Stimulated activated CD8-positive, alpha-beta memory T cell treated with anti-CD3 and anti-CD28 coated beads, Interleukin-7, amount 100 ng/mL, for 1 hour (primary cell): Measurements from ENCODE around the gene RBM33.
A peak's percentile ranks its signal among the peaks of the same experiment; 100 is the strongest.

Experiments
- DNase-seq, 2 donors: peaks; one replicate each; pipeline ENCODE4 v3.0.0-alpha.2; 2020; ENCODE audit warnings: low read depth in 2 of 2

The RBM33 gene

GRCh38 chr7:155796381-155797261, 152.2 kb downstream of the RBM33 start:
- DNase-seq, result peak; percentile 23 to 54

- no peak for DNase-seq
These were observed 153.1 kb downstream of the RBM33 start for GRCh38 chr7:155797262-155798250.

- no peak for DNase-seq
These were observed 154.4 kb downstream of the RBM33 start for GRCh38 chr7:155798673-155799439.

GRCh38 chr7:155799514-155799913, 155.1 kb downstream of the RBM33 start:
- DNase-seq, result no peak

GRCh38 chr7:155800301-155800700, 155.8 kb downstream of the RBM33 start:
- no peak for DNase-seq

GRCh38 chr7:155800741-155801267, 156.3 kb downstream of the RBM33 start:
- no peak for DNase-seq

GRCh38 chr7:155802291-155802690, 157.8 kb downstream of the RBM33 start:
- no peak for DNase-seq

GRCh38 chr7:155802906-155803417, 158.5 kb downstream of the RBM33 start:
- no peak for DNase-seq

- DNase-seq, result no peak
These were observed 159.2 kb downstream of the RBM33 start for GRCh38 chr7:155803418-155804376.

GRCh38 chr7:155804431-155804831, 160.0 kb downstream of the RBM33 start:
- no peak for DNase-seq

GRCh38 chr7:155804897-155805825, 160.7 kb downstream of the RBM33 start:
- DNase-seq, result peak in 1 of 2 donors; percentile 25

- DNase-seq, result no peak
These were observed 161.3 kb downstream of the RBM33 start for GRCh38 chr7:155805826-155806095.

GRCh38 chr7:155806096-155806871, 161.8 kb downstream of the RBM33 start:
- DNase-seq, result no peak

GRCh38 chr7:155807065-155807671, 162.7 kb downstream of the RBM33 start:
- DNase-seq, result no peak

GRCh38 chr7:155807789-155808548, 163.5 kb downstream of the RBM33 start:
- DNase-seq, result no peak

GRCh38 chr7:155808549-155809331, 164.3 kb downstream of the RBM33 start:
- DNase-seq, result no peak
